HepG2 (cell line): Measurements from ENCODE around the gene SEM1. TPM values are rescaled to one million over a fixed set of nuclear protein-coding genes. Genes with fewer than 3 reads are reported as not detected.

Source experiments
- ARNTL ChIP-seq: sonication (generic); formaldehyde crosslinking; IDR thresholded peaks from 2 replicates; pipeline ENCODE4 v1.4.0; 2020; ENCODE audit warnings: mild to moderate bottlenecking, missing genetic modification reagents
- CENPX ChIP-seq: sonication (generic); formaldehyde crosslinking; IDR thresholded peaks from 2 replicates; pipeline ENCODE4 v1.9.0; 2021; ENCODE audit warnings: mild to moderate bottlenecking, missing genetic modification reagents, moderate library complexity
- NFIC ChIP-seq: IDR thresholded peaks from 2 replicates; pipeline ENCODE4 v1.6.1; 2012; ENCODE audit warnings: mild to moderate bottlenecking, low read length, inconsistent platforms
- PAWR ChIP-seq: sonication (generic); formaldehyde crosslinking; IDR thresholded peaks from 2 replicates; pipeline ENCODE4 v1.4.0; 2020; ENCODE audit warnings: missing genetic modification reagents, mild to moderate bottlenecking, borderline replicate concordance
- PHF20 ChIP-seq: sonication (generic); formaldehyde crosslinking; IDR thresholded peaks from 2 replicates; pipeline ENCODE4 v1.5.0; 2020; ENCODE audit warnings: mild to moderate bottlenecking, missing genetic modification reagents
- SMYD3 ChIP-seq: sonication (generic); formaldehyde crosslinking; IDR thresholded peaks from 2 replicates; pipeline ENCODE4 v1.8.1; 2023; ENCODE audit warnings: mild to moderate bottlenecking, missing genetic modification reagents
- TCF7L2 ChIP-seq: IDR thresholded peaks from 2 replicates; pipeline ENCODE4 v1.6.1; 2011; ENCODE audit warnings: mild to moderate bottlenecking, low read depth, low read length, moderate library complexity
- ZNF331 ChIP-seq: sonication (generic); formaldehyde crosslinking; IDR thresholded peaks from 2 replicates; pipeline ENCODE4 v1.4.0; 2020; ENCODE audit warnings: missing genetic modification reagents
- ZNF589 ChIP-seq: sonication (generic); formaldehyde crosslinking; conservative IDR thresholded peaks from 2 replicates; pipeline ENCODE4 v1.8.0; 2022; ENCODE audit warnings: mild to moderate bottlenecking, moderate library complexity, missing genetic modification reagents
- ZNF746 ChIP-seq: sonication (generic); formaldehyde crosslinking; IDR thresholded peaks from 2 replicates; pipeline ENCODE4 v1.8.0; 2022; ENCODE audit warnings: mild to moderate bottlenecking, missing genetic modification reagents
- ZNF772 ChIP-seq: sonication (generic); formaldehyde crosslinking; IDR thresholded peaks from 2 replicates; pipeline ENCODE4 v1.5.0; 2020; ENCODE audit warnings: mild to moderate bottlenecking, missing genetic modification reagents
- polyA plus RNA-seq, 8 experiments: library from polyadenylated mRNA; depleted of rRNA in 3 of 8; stranded (reverse) in 7 of 8; unstranded in 1 of 8; fragments of >200 nt; fragmentation: Illumina TruSeq in 4 of 8; extraction: Trizol in 4 of 8; gene quantifications; 2 replicates each; pipeline versions ENCODE4 v1.2.1 to v1.2.3, GENCODE V29; 2011 to 2016; ENCODE audit warnings: low read depth in 4 of 8, missing spikeins in 1 of 8, mixed read lengths in 1 of 8; ENCODE audit not compliant: insufficient read depth in 1 of 8
- total RNA-seq, 5 experiments: library from RNA; depleted of rRNA; stranded (reverse); fragments of >200 nt; fragmentation: Illumina TruSeq; extraction: Trizol; gene quantifications; 2 replicates each; pipeline ENCODE4 v1.2.3, GENCODE V29; 2016; ENCODE audit warnings: low read depth in 1 of 5
- TF ChIP-seq, protein P1 (sequence below): sonication (generic); formaldehyde crosslinking; IDR thresholded peaks from 2 replicates; pipeline ENCODE4 v1.4.0; 2020; ENCODE audit warnings: mild to moderate bottlenecking, low read depth, missing genetic modification reagents
- TF ChIP-seq, protein P2 (sequence below): sonication (generic); formaldehyde crosslinking; IDR thresholded peaks from 2 replicates; pipeline ENCODE4 v1.4.0; 2020; ENCODE audit warnings: missing genetic modification reagents, borderline replicate concordance
- TF ChIP-seq, protein P3 (sequence below): sonication (generic); formaldehyde crosslinking; IDR thresholded peaks from 2 replicates; pipeline ENCODE4 v1.4.0; 2020; ENCODE audit warnings: missing genetic modification reagents, borderline replicate concordance
- TF ChIP-seq, protein P4 (sequence below): sonication (generic); formaldehyde crosslinking; IDR thresholded peaks from 2 replicates; pipeline ENCODE4 v1.8.0; 2022; ENCODE audit warnings: missing genetic modification reagents, mild to moderate bottlenecking, borderline replicate concordance
- TF ChIP-seq, protein P5 (sequence below): sonication (generic); formaldehyde crosslinking; IDR thresholded peaks from 2 replicates; pipeline ENCODE4 v1.4.0; 2020; ENCODE audit warnings: mild to moderate bottlenecking, missing genetic modification reagents

The SEM1 gene
- total and polyA plus RNA-seq, 2 of the 13 experiments (the other 11 are each of a cell fraction or from before 2014, with no cell fraction given): 40.7 to 174 TPM

DNA sequence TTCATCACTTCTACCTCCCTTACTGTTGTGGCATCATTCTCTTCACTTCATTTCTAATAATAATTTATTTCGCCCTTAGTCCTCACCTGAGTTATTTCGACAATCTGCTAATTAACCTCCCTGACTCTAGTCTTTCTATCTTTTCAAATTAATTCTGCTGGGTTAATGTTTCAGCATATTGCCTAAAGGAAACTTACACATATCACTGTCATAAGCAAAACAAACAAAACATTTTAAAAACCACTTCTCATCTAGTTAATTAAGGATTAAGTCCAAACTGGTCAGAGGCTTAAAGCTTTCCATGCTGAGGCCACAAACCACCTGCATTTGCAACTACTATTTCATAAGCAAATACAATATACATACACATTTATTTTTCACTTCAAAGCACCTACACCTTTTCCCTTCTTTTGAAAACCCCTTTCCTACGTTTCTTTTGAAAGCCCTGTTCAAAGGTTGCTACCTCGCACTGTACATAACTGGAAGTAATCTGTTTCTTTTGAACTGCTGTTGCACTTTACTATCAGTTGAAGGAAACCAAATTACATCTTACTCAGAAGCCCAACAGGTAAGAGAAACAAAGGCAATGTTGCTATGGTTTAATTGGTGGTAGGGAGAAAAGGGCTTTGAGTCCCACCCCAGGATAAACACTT lies 10.3 kb downstream of the SEM1 start (continued):
- TF ChIP-seq PAWR (CRISPR knock-in tag): no peak
- TF ChIP-seq CENPX (CRISPR knock-in tag): no peak
- TF ChIP-seq ZNF589 (CRISPR knock-in tag): no peak
- TF ChIP-seq, protein P1, sequence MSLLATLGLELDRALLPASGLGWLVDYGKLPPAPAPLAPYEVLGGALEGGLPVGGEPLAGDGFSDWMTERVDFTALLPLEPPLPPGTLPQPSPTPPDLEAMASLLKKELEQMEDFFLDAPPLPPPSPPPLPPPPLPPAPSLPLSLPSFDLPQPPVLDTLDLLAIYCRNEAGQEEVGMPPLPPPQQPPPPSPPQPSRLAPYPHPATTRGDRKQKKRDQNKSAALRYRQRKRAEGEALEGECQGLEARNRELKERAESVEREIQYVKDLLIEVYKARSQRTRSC (CRISPR knock-in tag): no peak
- TF ChIP-seq, protein P2, sequence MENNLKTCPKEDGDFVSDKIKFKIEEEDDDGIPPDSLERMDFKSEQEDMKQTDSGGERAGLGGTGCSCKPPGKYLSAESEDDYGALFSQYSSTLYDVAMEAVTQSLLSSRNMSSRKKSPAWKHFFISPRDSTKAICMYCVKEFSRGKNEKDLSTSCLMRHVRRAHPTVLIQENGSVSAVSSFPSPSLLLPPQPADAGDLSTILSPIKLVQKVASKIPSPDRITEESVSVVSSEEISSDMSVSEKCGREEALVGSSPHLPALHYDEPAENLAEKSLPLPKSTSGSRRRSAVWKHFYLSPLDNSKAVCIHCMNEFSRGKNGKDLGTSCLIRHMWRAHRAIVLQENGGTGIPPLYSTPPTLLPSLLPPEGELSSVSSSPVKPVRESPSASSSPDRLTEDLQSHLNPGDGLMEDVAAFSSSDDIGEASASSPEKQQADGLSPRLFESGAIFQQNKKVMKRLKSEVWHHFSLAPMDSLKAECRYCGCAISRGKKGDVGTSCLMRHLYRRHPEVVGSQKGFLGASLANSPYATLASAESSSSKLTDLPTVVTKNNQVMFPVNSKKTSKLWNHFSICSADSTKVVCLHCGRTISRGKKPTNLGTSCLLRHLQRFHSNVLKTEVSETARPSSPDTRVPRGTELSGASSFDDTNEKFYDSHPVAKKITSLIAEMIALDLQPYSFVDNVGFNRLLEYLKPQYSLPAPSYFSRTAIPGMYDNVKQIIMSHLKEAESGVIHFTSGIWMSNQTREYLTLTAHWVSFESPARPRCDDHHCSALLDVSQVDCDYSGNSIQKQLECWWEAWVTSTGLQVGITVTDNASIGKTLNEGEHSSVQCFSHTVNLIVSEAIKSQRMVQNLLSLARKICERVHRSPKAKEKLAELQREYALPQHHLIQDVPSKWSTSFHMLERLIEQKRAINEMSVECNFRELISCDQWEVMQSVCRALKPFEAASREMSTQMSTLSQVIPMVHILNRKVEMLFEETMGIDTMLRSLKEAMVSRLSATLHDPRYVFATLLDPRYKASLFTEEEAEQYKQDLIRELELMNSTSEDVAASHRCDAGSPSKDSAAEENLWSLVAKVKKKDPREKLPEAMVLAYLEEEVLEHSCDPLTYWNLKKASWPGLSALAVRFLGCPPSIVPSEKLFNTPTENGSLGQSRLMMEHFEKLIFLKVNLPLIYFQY (CRISPR knock-in tag): no peak
- TF ChIP-seq PHF20 (CRISPR knock-in tag): no peak
- TF ChIP-seq ARNTL (CRISPR knock-in tag): no peak
- peak; percentile 40; the same call in 1 of the 2 replicates for TF ChIP-seq ZNF331 (CRISPR knock-in tag)
- TF ChIP-seq SMYD3: no peak
- TF ChIP-seq ZNF772: no peak
- TF ChIP-seq, protein P3, sequence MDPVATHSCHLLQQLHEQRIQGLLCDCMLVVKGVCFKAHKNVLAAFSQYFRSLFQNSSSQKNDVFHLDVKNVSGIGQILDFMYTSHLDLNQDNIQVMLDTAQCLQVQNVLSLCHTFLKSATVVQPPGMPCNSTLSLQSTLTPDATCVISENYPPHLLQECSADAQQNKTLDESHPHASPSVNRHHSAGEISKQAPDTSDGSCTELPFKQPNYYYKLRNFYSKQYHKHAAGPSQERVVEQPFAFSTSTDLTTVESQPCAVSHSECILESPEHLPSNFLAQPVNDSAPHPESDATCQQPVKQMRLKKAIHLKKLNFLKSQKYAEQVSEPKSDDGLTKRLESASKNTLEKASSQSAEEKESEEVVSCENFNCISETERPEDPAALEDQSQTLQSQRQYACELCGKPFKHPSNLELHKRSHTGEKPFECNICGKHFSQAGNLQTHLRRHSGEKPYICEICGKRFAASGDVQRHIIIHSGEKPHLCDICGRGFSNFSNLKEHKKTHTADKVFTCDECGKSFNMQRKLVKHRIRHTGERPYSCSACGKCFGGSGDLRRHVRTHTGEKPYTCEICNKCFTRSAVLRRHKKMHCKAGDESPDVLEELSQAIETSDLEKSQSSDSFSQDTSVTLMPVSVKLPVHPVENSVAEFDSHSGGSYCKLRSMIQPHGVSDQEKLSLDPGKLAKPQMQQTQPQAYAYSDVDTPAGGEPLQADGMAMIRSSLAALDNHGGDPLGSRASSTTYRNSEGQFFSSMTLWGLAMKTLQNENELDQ: no peak
- TF ChIP-seq ZNF746 (CRISPR knock-in tag): no peak
- TF ChIP-seq TCF7L2: no peak
- TF ChIP-seq, protein P4, sequence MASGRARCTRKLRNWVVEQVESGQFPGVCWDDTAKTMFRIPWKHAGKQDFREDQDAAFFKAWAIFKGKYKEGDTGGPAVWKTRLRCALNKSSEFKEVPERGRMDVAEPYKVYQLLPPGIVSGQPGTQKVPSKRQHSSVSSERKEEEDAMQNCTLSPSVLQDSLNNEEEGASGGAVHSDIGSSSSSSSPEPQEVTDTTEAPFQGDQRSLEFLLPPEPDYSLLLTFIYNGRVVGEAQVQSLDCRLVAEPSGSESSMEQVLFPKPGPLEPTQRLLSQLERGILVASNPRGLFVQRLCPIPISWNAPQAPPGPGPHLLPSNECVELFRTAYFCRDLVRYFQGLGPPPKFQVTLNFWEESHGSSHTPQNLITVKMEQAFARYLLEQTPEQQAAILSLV: no peak
- TF ChIP-seq, protein P5, sequence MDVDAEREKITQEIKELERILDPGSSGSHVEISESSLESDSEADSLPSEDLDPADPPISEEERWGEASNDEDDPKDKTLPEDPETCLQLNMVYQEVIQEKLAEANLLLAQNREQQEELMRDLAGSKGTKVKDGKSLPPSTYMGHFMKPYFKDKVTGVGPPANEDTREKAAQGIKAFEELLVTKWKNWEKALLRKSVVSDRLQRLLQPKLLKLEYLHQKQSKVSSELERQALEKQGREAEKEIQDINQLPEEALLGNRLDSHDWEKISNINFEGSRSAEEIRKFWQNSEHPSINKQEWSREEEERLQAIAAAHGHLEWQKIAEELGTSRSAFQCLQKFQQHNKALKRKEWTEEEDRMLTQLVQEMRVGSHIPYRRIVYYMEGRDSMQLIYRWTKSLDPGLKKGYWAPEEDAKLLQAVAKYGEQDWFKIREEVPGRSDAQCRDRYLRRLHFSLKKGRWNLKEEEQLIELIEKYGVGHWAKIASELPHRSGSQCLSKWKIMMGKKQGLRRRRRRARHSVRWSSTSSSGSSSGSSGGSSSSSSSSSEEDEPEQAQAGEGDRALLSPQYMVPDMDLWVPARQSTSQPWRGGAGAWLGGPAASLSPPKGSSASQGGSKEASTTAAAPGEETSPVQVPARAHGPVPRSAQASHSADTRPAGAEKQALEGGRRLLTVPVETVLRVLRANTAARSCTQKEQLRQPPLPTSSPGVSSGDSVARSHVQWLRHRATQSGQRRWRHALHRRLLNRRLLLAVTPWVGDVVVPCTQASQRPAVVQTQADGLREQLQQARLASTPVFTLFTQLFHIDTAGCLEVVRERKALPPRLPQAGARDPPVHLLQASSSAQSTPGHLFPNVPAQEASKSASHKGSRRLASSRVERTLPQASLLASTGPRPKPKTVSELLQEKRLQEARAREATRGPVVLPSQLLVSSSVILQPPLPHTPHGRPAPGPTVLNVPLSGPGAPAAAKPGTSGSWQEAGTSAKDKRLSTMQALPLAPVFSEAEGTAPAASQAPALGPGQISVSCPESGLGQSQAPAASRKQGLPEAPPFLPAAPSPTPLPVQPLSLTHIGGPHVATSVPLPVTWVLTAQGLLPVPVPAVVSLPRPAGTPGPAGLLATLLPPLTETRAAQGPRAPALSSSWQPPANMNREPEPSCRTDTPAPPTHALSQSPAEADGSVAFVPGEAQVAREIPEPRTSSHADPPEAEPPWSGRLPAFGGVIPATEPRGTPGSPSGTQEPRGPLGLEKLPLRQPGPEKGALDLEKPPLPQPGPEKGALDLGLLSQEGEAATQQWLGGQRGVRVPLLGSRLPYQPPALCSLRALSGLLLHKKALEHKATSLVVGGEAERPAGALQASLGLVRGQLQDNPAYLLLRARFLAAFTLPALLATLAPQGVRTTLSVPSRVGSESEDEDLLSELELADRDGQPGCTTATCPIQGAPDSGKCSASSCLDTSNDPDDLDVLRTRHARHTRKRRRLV: no peak
- peak; percentile 78 for TF ChIP-seq NFIC
